Panc1 (cell line): ENCODE results near the gene ODF4. TPM values are rescaled to one million over a fixed set of nuclear protein-coding genes. Genes with fewer than 3 reads are reported as not detected.

Experiments
- ATAC-seq: fragments of 200-7000 bp; cut with Tn5 transposase; 2 replicates; pipeline ENCODE4 v1.9.1; 2020; ENCODE audit warnings: mild to moderate bottlenecking, moderate library complexity
- BruUV-seq: library from RNA; stranded (reverse); fragments of 400-500 nt; replicated peaks from 2 replicates; lab custom pipeline; 2021; lab: Mats Ljungman, UMichigan
- CTCF ChIA-PET: fragments of 300-600 bp; sonication (Branson Sonifier 250); formaldehyde crosslinking; loops from one replicate; lab custom pipeline; 2022; ENCODE audit warnings: antibody characterized with exemption; lab: Charles Lee
- POLR2A ChIA-PET: fragments of 300-600 bp; sonication (Branson Sonifier 250); formaldehyde crosslinking; loops from one replicate; lab custom pipeline; 2022; ENCODE audit warnings: antibody characterized with exemption; lab: Charles Lee
- DNase-seq: peaks from one replicate; pipeline ENCODE4 v3.0.0-alpha.2; 2010; ENCODE audit warnings: low read depth, low spot score
- H3K27ac ChIP-seq: 2 replicates; pipeline ENCODE4 v1.5.1; 2011; ENCODE audit warnings: mild to moderate bottlenecking, low read length, inconsistent platforms
- H3K27me3 ChIP-seq: fragments of 200-500 bp; sonication (Bioruptor generic); 2 replicates; pipeline ENCODE4 v1.6.0; 2014; ENCODE audit warnings: low read length, inconsistent platforms; ENCODE audit not compliant: control insufficient read depth, insufficient read depth
- H3K36me3 ChIP-seq: fragments of 200-500 bp; sonication (Bioruptor generic); 2 replicates; pipeline ENCODE4 v1.5.1; 2014; ENCODE audit warnings: inconsistent platforms, mild to moderate bottlenecking, low read length, moderate library complexity; ENCODE audit not compliant: control insufficient read depth, insufficient read depth
- H3K4me1 ChIP-seq: 2 replicates; pipeline ENCODE4 v1.5.1; 2011; ENCODE audit warnings: inconsistent platforms, mild to moderate bottlenecking, low read length, moderate library complexity; ENCODE audit not compliant: control insufficient read depth, insufficient read depth
- H3K4me3 ChIP-seq, 2 experiments: 2 replicates each; pipeline ENCODE4 v1.5.1; 2011 to 2012; ENCODE audit warnings: low read depth in 2 of 2, low read length in 2 of 2, mild to moderate bottlenecking in 2 of 2, inconsistent platforms in 1 of 2, moderate library complexity in 1 of 2
- H3K9me3 ChIP-seq: fragments of 200-500 bp; sonication (Bioruptor generic); 2 replicates; pipeline ENCODE4 v1.5.1; 2014; ENCODE audit warnings: low read depth, mild to moderate bottlenecking, inconsistent platforms, low read length, moderate library complexity; ENCODE audit not compliant: control insufficient read depth, insufficient read depth
- CTCF ChIP-seq: fragments of 450-650 bp; IDR thresholded peaks from 2 replicates; pipeline ENCODE4 v1.5.1; 2017; ENCODE audit warnings: mild to moderate bottlenecking
- POLR2AphosphoS5 ChIP-seq: IDR thresholded peaks from 2 replicates; pipeline ENCODE4 v1.6.1; 2012; ENCODE audit warnings: mild to moderate bottlenecking, low read depth, low read length, moderate library complexity
- REST ChIP-seq, 2 experiments: IDR thresholded peaks; 2 replicates each; pipeline ENCODE4 v1.6.1; 2011 to 2012; ENCODE audit warnings: low read depth in 2 of 2, control low read depth in 1 of 2, low read length in 1 of 2, mild to moderate bottlenecking in 1 of 2, moderate library complexity in 1 of 2; ENCODE audit not compliant: insufficient read depth in 1 of 2
- SIN3A ChIP-seq: IDR thresholded peaks from 2 replicates; pipeline ENCODE4 v1.6.1; 2012; ENCODE audit warnings: low read depth, mild to moderate bottlenecking, low read length, moderate library complexity, borderline replicate concordance; ENCODE audit not compliant: insufficient read depth
- TCF7L2 ChIP-seq: IDR thresholded peaks from 2 replicates; pipeline ENCODE4 v1.6.1; 2011; ENCODE audit warnings: mild to moderate bottlenecking, low read depth, low read length, inconsistent platforms
- in situ Hi-C: cut with HindIII; loops from 2 replicates; pipeline ENCODE4 v1.10.0; 2016; ENCODE audit warnings: low sequenced_read_pairs, low pct_unique_long_range_greater_than_20kb
- intact Hi-C: fragments of 100-400 bp; cut with micrococcal nuclease; formaldehyde crosslinking; loops from one replicate; pipeline ENCODE4 v1.10.0; 2022; ENCODE audit not compliant: unreplicated experiment
- total RNA-seq: library from RNA; stranded (reverse); gene quantifications from one replicate; pipeline ENCODE4 v1.2.1, GENCODE V29; 2021; ENCODE audit not compliant: unreplicated experiment

Gene ODF4
- total RNA-seq, 1 experiment from 2014 or later = not detected

- H3K4me3 ChIP-seq = 0 out of 4 replicates have a peak overlapping the region, but pooled peaks of 1 of the 2 experiments have one; percentile 7
- ChIA-PET POLR2A (interaction anchor here (0.6 kb wide), 1 partner anchor 8 kb away, joined by 9 read pairs; no protein-coding TSS in a partner anchor), CTCF (no interaction called here)
- intact Hi-C loops (no loop called here), in situ Hi-C loops (no loop called here)
- no peak for DNase-seq
- TF ChIP-seq SIN3A (no peak), REST (IDR thresholded peaks at IDR 0.05; ENCODE audit: insufficient read depth in 1 of 2, low read depth in 2 of 2, low read length in 1 of 2) (no peak), POLR2AphosphoS5 (no peak), TCF7L2 (no peak), CTCF (no peak)
- BruUV-seq = TSS peak; percentile 56
- ATAC-seq = no peak
- no peaks in the 10 kb centered on the region; the same call in 1 of the 2 replicates for H3K36me3 ChIP-seq
- peak overlapping the region; percentile 39; the same call in 1 of the 2 replicates for H3K27ac ChIP-seq
- no peaks in the 10 kb centered on the region for H3K27me3 ChIP-seq
- H3K4me1 ChIP-seq = peaks cover 19% of the 10 kb centered on the region
- H3K9me3 ChIP-seq = no peaks in the 10 kb centered on the region
Measured at GRCh38 chr17:8292639-8293395, 46.8 kb upstream of the ODF4 start.

GRCh38 chr17:8294361-8294760 is 45.3 kb upstream of the ODF4 start:
- no peaks in the 10 kb centered on the region for H3K9me3 ChIP-seq
- peak overlapping the region; percentile 92 for H3K27ac ChIP-seq
- no TSS peak for BruUV-seq
- H3K4me1 ChIP-seq = peaks cover 18% of the 10 kb centered on the region
- intact Hi-C loops (no loop called here), in situ Hi-C loops (no loop called here)
- TF ChIP-seq SIN3A (no peak), TCF7L2 (no peak), CTCF (no peak), REST (IDR thresholded peaks at IDR 0.05; ENCODE audit: insufficient read depth in 1 of 2, low read depth in 2 of 2, low read length in 1 of 2) (no peak), POLR2AphosphoS5 (no peak)
- no peak for ATAC-seq
- POLR2A ChIA-PET = interaction anchor here (1.0 kb wide), 1 partner anchor 44 kb away, joined by 3 read pairs; no protein-coding TSS in a partner anchor
- H3K27me3 ChIP-seq = no peaks in the 10 kb centered on the region
- DNase-seq = no peak
- peak overlapping the region; percentile 58 to 67 for H3K4me3 ChIP-seq
- H3K36me3 ChIP-seq = no peaks in the 10 kb centered on the region; the same call in 1 of the 2 replicates
- CTCF ChIA-PET = no interaction called here
